ENCODE measurements around the gene STATH. TPM values are rescaled to one million over a fixed set of nuclear protein-coding genes. Genes with fewer than 3 reads are reported as not detected.
"Not testable (repeated sequence)": the region's sequence is repeated elsewhere in the genome, so short reads cannot be mapped to it uniquely, and the experiment has no call there.

Gene STATH, protein sequence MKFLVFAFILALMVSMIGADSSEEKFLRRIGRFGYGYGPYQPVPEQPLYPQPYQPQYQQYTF
- total RNA-seq = 68.2 TPM

DNA sequence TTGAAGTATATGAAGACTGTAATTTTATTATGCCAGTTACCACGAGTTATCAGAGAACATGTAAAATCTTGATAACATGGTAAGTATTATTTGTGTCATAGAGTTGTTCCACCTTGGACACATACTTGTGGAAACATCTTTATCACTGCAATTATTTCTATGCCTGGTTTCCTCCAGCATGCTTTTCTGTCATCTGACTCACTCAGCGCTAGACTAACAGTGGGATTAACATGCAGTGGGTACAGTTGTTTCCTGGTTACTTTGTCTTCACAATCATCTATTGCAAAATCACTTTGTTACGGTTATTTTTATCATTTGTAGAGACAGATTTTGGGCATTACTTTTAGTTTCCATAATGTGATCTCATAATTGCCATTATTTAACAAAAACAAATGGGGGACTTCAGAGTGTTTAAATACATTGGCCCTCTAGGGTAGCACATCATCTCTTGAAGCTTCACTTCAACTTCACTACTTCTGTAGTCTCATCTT lies at the start of gene STATH:
Gene STATH, plus strand, starts transcription at position 441 of the 491 bp plus-strand sequence. CDS start 2,472 bp downstream, outside the sequence.
- no peak for DNase-seq

DNA sequence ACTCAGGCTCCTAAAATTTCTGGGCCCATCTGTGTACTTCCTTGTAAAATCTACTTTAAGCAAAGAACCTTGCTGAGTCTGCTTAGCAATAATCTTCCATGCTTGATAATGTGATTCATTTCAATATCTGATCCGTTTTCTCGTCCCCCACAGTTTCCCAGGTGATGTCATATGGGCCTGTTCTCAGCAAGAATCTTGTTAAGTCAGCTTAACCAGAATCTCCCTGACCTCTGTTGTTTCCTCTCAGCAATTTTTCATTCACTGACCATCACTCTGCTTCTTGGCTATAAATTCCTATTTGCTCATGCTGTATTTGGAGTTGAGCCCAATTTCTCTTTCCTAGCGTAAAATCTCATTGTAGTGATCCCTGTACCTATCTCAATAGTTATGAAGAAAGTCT lies 44.2 kb upstream of the STATH start:
- DNase-seq = no peak

DNA sequence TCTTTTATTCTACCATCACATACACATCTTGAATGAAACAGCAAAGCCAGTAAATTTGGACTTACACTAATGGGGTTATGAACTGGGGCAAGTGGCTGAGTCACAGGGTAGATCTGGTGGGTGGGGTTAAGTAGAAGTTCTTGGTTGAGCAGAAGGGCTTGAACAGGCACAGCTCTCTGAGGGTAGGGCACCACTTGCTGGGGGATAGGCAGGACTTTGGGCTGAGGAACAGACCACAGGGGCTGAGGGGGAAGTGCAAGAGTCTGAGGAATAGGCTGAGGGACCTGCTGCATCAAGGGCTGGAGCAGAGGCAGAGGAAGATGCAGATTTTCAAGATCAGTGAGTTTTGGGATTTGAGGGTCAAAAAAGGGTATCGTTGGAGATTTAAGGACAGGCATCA lies 38.6 kb upstream of the STATH start:
- DNase-seq = no peak

DNA sequence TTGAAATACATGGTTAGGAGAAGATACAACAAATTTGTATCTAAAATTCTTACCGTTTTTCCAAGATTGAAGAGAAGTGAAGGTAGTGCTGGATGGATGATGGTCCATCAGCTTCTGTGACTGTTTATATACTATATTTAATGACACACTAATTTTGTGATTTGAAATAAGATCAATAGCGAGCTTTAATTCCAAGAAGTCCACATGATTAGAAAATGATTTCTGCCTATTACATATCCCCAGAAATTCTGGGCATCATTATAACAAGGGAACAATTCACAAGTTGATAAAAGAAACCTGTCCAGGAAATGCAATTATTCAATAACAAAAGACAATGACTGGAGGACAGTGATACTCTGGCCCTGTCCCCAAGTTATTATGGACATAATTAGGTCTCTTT lies 30.1 kb upstream of the STATH start, which contains the start of gene CSN2:
Gene CSN2, minus strand, starts transcription at position 101 of the 400 bp plus-strand sequence. CDS start 4,733 bp downstream, outside the sequence.
- no peak for DNase-seq

DNA sequence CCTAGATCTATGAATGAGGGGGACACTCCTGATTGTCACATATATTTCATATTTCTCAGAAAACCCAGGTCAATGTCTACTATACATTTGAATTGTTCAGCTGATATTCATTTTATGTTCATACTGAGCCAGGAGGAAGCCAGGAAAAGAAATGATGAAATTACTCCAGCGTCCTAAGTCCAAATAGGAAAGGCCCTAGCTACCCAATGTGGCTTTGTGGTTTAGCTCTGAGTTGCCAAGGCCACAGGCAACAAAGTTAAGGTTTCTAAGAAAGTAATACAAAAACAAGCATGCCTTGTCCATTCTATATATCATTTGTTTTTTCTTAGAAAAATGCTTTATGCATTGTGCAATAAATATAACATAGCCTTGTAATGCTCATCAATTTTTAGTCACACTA lies 25.7 kb upstream of the STATH start:
- DNase-seq = no peak

DNA sequence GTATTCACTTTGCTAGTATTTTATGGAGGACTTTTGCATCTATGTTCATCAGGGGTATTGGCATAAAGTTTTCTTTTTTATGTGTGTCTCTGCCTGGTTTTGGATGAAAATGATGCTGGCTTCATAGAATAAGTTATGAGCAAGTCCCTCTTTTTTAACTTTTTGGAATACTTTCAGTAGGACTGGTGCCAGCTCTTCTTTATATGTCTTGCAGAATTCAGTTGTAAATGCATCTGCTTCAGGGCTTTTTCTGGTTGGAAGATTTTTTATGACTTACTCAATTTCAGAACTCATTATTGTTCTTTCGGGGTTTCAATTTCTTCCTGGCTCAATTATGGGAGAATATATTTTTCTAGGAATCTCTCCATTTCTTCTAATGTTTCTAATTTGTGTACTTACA lies 21.1 kb upstream of the STATH start:
- DNase-seq = peak; percentile 20

DNA sequence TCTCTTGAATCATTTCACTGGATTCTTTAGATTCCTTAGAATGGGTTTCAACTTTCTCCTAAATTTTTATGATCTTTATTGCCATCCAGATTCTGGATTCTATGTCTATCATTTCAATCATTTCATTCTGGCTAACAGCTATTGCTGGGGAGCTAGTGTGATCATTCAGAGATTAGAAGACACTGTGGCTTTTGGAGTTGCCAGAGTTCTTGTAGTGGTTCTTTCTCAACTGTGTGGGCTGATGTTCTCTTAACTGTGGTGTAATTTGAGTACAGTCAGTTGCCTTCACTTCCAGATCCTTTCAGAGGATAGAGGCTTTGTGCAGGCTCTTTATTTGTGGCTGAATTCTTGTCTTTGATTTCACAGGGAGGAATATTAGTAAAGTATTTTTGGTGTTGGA lies 18.2 kb upstream of the STATH start:
- DNase-seq = no peak

DNA sequence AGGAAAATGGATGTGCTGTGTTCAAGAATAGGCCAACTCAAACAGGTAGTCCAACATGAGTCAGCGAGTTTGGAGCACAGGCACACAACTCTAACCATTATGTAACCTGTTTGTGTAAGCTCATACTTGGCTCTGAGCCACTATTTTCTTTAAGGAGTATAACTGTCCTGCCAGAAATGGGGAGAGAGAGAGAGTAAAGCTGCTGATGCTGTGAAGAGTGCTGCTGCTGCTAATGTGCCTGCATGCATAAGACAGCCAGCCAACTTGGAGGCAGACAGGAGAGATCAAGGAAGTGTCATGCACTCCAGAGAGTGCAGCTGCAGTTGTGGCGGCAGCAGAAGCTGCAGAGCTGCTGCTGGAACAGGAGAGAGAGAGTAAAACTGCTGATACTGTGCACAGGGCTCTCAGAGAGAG lies 11.7 kb upstream of the STATH start:
- peak; percentile 79 for DNase-seq

DNA sequence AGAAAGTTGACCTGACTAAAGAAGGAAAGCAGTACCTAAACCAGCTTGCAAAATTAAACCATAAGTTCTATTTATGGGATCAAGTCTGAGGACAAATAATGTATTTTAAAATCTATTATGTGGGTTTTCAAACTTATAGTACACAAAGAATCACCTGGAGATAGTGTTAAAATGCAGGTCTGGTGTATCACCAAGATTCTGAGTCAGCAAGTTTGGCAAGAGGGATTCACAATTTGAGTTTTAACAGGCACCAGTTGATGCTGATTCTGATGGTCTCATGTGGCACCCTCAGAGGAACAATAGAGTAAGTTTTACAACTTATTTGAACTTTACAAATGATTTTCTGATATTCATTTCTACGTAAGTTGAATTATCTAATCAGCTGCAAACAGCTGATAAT lies 9.1 kb upstream of the STATH start:
- no peak for DNase-seq

DNA sequence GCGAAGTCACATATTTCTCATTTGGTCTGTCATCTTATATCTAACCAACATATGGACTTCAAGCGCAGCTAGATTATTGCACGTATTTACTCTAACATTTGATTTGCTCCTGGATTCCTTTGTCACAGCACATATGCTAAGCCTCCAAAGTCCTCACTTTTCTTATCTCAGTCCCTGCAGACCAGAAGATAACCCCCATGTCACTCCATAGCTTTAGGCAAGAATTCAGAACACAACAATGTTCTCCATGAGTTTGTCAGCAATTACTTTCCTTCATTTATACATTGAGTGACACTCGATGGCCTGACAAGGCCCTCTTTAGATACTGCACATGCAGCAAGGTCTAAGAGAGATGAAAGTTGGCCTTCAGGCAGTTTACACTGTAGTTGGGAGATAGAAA lies 4.8 kb upstream of the STATH start:
- DNase-seq = no peak

DNA sequence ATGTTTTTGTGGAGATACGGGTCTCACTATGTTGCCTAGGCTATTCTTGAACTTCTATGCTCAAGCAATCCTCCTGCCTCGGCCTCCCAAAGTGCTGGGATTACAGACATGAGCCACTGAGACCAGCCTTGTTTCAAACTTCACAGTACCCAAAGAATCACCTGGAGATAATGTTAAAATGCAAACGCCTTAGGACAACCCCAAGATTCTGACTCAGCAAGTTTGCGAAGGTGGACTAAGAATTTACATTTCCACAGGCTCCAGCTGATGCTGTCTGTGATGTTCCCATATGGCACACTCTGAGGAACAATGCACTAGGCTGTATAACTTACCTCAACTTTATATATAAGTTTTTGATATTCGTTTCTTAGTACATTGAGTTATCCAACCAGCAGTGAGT lies 984 bp upstream of the STATH start:
- DNase-seq = no peak

DNA sequence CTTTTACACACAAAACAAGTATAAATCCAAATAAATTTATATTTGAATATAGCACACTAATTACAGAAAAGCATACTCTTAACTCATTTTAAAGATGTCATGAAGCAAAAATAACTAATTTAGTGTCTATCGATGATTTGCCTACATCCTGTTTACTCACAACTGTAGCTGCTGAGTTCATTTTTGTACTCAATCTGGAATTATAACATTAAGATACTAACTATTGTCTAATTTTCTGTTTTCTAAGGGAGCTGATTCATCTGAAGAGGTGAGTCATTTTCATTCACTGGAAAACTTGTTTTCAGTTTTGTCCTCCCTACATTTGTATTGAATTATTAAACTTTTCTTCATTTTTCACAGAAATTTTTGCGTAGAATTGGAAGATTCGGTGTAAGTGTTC lies 3.7 kb downstream of the STATH start:
- DNase-seq = no peak

DNA sequence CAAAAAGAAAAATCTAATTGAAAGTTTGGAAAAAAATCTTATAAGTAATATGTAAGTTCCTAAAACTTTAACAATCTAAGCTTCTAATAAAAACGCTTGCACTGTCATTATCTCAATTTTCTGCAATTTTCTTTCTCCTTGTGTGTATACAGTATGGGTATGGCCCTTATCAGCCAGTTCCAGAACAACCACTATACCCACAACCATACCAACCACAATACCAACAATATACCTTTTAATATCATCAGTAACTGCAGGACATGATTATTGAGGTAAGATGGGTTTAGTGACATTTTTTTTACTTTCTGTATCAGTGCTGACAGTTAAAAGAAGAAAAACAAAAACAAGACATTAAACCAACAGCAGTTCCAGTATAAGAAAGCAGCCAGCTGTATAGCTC lies 4.9 kb downstream of the STATH start:
- DNase-seq = no peak

DNA sequence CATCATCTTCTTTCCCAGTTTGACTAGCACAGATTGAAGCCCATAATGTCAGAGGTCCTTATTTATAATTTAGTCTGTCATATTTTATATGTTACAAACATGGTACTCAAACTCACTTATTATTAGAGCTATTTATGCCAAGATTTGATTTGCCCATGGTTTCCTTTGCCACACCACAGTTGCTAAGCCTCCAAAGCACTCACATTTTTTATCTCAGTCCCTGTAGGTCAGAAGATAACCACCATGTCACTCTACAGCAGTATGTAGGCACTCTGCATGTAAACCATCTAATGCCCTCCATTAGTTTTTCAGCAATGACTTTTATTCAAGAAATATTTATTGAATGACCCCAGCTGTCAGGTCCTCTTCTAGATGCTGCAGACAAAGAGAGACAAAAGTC lies 6.7 kb downstream of the STATH start:
- DNase-seq = no peak

DNA sequence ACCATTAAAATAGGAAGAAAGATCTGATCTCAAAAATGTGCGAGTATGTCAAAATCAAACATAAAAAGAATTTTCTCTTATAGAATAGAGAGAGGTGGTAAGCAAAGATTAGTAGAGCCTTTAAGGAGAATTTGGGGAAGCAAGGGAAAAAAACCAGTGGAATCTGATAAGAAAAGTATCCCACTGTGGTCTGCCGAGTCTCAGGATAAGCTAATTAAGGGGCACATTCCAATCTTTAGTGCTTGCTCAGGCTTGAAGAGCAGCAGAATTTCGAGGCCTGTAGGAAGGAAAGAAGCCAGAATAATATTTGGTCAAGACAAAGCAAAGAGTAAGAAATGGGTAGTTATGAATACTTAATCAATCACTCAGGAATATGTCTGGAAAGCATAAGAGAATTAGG lies 13.0 kb downstream of the STATH start:
- DNase-seq = no peak

DNA sequence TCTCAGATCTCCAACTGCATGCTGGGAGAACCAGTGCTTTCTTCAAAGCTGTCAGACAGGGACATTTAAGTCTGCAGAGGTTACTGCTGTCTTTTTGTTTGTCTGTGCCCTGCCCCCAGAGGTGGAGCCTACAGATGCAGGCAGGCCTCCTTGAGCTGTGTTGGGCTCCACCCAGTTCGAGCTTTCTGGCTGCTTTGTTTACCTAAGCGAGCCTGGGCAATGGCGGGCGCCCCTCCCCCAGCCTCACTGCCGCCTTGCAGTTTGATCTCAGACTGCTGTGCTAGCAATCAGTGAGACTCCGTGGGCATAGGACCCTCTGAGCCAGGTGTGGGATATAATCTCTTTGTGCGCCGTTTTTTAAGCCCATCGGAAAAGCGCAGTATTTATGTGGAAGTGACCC lies 23.2 kb downstream of the STATH start:
- DNase-seq = not testable (repeated sequence)

DNA sequence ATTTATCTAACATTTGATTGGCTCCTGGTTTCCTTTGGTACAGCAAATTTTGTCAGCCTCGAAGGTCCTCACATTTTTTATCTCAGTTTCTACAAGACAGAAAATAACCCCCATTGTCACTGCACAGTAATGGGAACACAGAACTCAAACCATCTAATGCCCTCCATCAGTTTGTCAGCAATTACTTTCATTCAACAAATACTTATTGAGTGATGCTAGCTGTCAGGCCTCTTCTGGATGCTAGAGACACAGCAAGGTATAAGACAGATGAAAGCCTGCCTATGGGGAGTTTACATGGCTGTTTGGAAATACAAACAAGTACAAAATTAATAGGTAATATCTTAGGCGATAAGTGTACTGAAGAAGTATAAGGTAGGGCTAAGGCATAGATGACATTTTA lies 27.5 kb downstream of the STATH start:
- no peak for DNase-seq

DNA sequence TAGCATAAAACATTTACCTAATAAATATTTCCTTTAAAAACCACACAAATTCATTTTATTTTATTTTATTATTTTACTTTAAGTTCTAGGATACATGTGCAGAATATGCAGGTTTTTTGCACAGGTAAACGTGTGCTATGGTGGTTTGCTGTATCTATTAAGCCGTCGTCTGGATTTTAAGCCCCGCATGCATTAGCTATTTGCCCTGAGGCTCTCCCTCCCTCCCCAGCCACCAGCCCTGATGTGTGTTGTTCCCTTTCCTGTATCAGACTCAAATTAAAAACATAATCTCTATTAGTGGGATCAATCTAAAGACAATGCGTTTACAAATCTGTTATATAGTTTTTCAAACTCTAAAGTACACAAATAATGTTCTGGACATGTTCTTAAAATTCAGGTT lies 31.2 kb downstream of the STATH start:
- DNase-seq = no peak

DNA sequence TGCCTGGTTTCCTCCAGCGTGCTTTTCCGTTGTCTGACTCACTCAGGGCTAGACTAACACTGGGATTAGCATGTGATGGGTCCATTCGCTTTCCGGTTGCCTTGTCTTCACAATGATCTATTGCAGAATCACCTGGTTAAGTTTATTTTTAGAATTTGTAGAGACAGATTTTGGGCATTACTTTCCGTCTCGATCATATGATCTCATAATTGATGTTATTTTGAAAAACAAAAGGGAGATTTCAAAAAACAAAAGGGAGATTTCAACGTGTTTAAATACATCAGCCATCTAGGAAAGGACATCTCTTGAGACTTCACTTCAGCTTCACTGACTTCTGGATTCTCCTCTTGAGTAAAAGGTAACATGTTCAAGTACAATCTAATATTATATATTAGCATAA lies 32.4 kb downstream of the STATH start, which contains the start of gene HTN3:
Gene HTN3, plus strand, starts transcription at position 301 of the 400 bp plus-strand sequence. CDS start 2,282 bp downstream, outside the sequence.
- DNase-seq = not testable (repeated sequence)

DNA sequence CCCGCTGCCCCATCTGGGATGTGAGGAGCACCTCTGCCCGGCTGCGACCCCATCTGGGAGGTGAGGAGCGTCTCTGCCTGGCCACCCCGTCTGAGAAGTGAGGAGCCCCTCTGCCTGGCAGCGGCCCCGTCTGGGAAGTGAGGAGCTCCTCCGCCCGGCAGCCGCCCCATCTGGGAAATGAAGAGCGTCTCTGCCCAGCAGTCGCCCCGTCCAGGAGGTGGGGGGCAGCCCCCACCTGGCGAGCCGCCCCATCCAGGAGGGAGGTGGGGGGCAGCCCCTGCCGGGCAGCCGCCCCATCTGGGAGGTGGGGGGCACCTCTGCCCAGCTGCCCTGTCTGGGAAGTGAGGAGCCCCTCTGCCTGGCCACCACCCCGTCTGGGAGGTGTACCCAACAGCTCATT lies 41.8 kb downstream of the STATH start:
- not testable (repeated sequence) for DNase-seq

DNA sequence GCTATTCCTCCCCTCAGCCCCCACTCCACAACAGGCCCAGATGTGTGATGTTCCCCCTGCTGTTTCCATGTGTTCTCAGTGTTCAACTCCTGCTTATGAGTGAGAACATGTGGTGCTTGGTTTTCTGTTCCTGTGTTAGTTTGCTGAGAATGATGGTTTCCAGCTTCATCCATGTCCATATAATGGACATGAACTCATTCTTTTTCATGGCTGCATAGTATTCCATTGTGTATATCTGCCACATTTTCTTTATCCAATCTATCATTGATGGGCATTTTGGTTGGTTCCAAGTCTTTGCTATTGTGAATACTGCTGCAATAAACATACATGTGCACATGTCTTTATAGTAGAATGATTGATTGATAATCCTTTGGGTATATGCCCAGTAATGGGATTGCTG lies 44.2 kb downstream of the STATH start:
- DNase-seq = not testable (repeated sequence)

DNA sequence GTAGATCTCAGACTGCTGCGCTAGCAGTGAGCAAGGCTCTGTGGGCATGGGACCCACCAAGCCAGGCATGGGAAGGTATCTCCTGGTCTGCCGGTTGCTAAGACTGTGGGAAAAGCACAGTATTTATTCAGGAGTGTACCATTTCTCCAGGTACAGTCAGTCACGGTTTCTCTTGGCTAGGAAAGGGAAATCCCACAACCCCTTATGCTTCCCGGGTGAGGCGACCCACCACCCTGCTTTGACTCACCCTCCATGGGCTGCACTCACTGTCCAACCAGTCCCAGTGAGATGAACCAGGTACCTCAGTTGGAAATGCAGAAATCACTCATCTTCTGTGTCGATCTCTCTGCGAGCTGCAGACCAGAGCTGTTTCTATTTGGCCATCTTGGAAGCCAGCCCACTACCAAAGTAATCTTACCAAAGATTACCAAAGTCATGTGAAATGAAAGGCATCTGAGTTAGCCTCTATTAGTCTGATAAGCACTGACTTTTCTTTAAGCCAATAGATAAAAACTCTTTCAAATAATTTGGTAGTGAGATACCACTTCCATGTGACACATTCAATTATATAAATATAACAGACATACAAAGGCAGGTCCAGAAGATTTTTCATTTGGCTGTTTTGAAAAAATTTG lies 46.0 kb downstream of the STATH start:
- no peak for DNase-seq

DNA sequence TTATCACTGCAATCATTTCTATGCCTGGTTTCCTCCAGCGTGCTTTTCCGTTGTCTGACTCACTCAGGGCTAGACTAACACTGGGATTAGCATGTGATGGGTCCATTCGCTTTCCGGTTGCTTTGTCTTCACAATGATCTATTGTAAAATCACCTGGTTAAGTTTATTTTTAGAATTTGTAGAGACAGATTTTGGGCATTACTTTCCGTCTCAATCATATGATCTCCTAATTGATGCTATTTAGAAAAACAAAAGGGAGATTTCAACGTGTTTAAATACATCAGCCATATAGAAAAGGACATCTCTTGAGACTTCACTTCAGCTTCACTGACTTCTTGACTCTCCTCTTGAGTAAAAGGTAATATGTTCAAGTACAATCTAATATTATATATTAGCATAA lies 54.4 kb downstream of the STATH start, which contains the start of gene HTN1:
Gene HTN1, plus strand, starts transcription at position 301 of the 400 bp plus-strand sequence. CDS start 2,639 bp downstream, outside the sequence.
- DNase-seq = not testable (repeated sequence)
